Measurements from ENCODE around the gene SEC16A.

Gene SEC16A

DNA sequence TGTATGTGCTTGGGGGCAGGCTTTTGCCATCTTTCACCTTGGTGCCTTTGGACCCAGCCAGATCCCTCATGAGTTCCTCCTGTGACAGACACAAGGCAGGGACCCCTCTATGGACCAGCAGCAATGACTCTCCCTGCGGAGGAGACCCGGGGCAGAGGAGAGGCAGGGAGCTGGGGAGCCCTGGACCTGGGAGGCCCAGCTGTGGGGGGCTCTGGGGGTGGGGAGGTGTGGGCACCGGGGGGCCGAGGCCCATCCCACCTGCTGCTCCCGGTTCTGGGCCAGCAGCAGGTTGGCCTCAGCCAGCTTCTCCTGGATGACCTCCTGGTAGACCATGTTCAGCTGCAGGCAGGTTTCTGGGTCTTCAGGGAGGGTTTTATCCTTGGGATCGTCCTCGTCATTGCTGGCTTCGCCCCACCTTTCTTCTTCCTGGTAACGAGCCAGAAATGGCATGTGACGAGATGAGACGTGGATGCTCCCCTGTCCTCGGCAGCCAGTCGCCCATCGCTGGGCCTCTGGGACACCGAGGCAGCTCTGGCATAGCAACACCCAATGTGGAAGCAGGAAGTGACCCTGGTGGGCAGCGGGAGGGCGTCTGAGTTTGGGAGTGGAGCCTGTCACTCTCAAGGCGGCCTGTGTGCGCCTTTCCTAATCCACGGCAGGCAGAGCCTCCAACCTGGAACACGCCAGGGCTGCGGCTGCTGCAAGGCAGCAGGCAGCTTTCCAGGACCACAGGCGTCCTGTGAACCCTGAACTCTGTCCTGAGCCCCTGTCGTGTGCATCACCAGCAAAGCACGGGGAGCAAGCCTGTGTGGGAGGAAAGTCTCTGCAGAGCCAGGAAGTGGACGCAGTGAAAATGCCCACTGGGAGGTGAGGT is 87.3 kb downstream of the SEC16A start:
- TF ChIP-seq, protein P1, sequence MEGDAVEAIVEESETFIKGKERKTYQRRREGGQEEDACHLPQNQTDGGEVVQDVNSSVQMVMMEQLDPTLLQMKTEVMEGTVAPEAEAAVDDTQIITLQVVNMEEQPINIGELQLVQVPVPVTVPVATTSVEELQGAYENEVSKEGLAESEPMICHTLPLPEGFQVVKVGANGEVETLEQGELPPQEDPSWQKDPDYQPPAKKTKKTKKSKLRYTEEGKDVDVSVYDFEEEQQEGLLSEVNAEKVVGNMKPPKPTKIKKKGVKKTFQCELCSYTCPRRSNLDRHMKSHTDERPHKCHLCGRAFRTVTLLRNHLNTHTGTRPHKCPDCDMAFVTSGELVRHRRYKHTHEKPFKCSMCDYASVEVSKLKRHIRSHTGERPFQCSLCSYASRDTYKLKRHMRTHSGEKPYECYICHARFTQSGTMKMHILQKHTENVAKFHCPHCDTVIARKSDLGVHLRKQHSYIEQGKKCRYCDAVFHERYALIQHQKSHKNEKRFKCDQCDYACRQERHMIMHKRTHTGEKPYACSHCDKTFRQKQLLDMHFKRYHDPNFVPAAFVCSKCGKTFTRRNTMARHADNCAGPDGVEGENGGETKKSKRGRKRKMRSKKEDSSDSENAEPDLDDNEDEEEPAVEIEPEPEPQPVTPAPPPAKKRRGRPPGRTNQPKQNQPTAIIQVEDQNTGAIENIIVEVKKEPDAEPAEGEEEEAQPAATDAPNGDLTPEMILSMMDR (IDR thresholded peaks at IDR 0.05; ENCODE audit: control insufficient read depth, extremely low read depth, insufficient read depth), result no peak
- DNase-seq (ENCODE audit: low read depth), result no peak
- H3K4me3 ChIP-seq (ENCODE audit: low read depth, low read length), result peak overlapping the region; percentile 40

DNA sequence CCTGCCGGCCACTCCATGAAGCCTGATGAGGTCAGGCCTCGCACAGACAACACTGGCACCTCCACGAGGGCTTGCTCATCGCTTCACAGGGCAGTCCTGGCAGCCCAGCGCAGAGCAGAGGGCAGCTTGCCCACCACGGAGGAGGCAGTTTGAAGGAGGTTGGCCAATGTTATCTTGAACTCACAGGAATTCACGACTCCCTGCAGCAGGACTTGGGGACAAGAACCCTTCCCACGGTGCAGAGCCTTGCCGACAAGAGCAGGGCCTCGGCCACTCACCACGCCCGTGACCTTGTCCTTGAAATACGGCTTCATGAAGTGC is 87.9 kb downstream of the SEC16A start:
- no peak for DNase-seq (ENCODE audit: low read depth)
- H3K4me3 ChIP-seq (ENCODE audit: low read depth, low read length), result no peak overlapping the region
- TF ChIP-seq, protein P1 (IDR thresholded peaks at IDR 0.05; ENCODE audit: control insufficient read depth, extremely low read depth, insufficient read depth), result no peak

DNA sequence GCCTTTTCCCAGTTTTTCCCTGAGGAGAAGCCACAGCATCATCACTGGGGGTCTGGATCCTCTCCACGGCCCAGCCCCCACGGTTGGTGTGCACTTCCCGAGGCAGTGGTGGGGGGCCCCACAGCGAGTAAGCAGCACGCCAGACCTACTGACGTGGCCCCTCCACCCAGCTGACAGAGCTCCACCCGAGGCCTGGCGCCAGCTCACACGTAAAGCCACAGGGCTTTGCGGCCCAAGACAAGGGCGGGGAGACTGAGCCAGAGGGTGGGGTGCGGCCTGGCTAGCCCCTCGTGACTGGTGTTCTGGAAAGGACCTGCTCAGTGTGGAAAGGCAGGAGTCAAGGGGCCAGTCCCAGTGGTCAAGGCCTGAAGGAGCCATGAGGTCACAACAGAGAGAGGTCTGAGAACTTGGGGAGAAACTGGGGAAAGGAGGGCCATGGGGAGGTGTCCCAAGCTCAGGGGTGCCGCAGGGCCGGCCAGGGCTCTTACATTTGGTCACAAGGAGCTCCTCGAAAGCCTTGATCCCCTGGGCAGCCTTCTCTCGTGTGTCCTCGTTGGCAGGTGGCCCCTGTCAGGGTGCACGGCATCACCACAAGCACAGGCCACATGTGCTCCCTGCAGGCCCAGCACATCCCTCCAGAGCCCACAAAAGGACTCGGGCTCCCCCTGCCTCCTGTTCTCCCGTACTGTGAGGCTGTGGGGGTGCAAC is 88.4 kb downstream of the SEC16A start:
- DNase-seq (ENCODE audit: low read depth), result no peak
- TF ChIP-seq, protein P1 (IDR thresholded peaks at IDR 0.05; ENCODE audit: control insufficient read depth, extremely low read depth, insufficient read depth), result no peak
- H3K4me3 ChIP-seq (ENCODE audit: low read depth, low read length), result no peak overlapping the region

DNA sequence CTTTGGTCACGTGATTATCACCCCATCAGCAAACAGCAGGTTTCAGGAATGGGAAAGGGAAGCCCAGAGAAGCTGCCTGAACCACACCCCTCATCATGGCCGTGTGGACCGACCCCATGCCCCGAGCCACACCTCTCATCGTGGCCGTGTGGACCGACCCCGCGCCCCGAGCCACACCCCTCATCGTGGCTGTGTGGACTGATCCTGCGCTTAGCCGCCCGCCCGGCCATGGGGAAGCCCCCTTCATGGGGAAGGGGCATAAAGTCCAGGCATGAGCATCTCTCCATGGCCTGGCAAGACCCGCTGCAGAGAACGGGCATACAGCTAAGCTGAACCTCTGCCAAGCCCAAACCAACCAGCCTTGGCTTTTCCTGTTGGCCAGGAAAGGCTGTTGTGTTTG is 89.3 kb downstream of the SEC16A start:
- DNase-seq (ENCODE audit: low read depth), result no peak
- TF ChIP-seq, protein P1 (IDR thresholded peaks at IDR 0.05; ENCODE audit: control insufficient read depth, extremely low read depth, insufficient read depth), result no peak
- no peak overlapping the region for H3K4me3 ChIP-seq (ENCODE audit: low read depth, low read length)

DNA sequence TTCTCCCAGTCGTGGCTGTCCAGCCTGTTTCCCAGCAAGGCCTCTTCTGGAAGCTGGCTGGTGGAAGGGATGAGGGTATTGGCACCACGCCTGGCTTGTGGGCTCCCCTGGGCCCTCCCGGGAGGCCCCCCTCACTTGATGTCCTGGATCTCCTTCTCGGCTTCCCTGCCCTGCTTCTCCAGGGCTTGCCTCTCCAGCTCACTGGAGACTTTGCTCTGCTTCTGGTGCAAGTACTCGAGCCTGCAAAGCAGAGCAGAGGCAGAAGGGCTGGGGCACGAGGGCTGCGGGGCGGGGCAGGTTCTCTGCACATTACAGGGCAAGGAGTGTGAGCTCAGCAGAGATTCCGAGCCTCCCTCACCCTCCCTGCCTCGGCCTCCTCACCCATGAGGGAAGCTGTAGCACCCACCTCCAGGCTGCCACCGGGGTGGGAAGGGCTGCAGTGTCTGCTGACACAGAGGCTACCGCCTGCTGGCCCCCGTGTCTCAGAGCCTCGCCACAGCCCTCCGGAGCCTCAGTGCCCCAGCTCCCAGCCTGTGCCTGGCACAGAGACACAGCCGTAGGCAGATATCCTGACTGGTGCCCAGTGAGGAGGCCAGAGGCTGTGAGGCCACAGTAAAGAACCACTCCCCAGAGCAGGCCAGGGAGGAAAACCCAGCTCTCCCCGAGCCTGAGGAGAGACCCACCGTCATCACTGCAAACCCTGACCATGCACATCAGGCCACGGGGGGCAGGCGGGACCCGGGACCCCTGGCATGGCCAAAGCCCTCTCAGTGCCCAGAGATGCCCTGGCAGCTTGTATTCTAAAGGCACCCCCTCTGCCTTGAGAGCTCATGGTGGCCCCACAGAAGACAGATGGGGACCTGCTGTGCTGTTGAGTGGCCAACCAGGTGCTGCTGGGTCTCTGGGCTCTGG is 90.0 kb downstream of the SEC16A start:
- TF ChIP-seq, protein P1 (IDR thresholded peaks at IDR 0.05; ENCODE audit: control insufficient read depth, extremely low read depth, insufficient read depth), result no peak

DNA sequence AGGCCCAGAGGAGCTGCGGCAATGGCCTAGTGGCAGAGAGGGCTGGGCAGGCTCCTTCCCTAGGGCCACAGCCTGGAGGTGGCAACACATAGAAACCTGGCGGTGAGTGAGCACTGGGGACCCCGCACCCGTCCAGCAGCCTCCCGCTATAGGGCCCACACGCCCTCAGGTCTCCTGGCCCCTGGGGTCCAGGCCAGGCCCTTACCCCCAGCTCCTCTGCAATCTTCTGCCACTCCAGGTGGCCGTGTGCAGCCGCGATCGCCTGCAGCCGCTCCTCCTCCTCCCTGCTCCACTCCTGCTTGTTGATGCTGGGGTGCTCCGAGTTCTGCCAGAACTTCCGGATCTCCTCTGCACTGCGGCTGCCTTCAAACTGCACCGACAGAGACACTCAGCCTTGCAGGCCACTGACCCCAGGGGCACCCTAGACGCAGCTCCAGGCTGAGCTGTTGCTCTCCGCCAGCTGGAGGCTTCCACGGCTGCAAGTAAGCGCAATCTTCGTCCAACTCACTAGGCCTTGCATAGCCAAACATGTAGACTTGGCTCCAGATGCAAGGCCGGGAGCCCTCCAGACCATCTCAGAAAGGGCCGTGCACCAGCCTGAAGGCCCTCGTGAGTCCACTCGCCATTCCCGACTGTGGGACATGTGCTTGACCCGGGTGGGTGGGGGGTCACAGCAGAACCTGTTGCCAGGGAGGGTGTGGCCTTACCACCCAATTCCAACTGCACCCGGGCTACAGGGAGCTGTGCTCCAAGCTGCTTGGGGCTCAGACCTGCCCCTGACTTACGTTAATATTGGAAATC is 90.9 kb downstream of the SEC16A start:
- no peak overlapping the region for H3K4me3 ChIP-seq (ENCODE audit: low read depth, low read length)
- DNase-seq (ENCODE audit: low read depth), result no peak
- TF ChIP-seq, protein P1 (IDR thresholded peaks at IDR 0.05; ENCODE audit: control insufficient read depth, extremely low read depth, insufficient read depth), result no peak

More for the DNA sequence above, 90.0 kb downstream of the SEC16A start:
- H3K4me3 ChIP-seq (ENCODE audit: low read depth, low read length), result no peak overlapping the region
- DNase-seq (ENCODE audit: low read depth), result no peak

Data from LNCaP clone FGC (cell line).